ENCODE data around the gene POLR3K.

- no peak for TF ChIP-seq FOXP2 (optimal IDR thresholded peaks at IDR 0.05; ENCODE audit: borderline replicate concordance, extremely low read depth, extremely low read length, insufficient read depth)
- no peak for TF ChIP-seq POLR2AphosphoS5 (IDR thresholded peaks at IDR 0.05; ENCODE audit: low read depth, low read length)
- TF ChIP-seq REST (IDR thresholded peaks at IDR 0.05; ENCODE audit: insufficient read depth in 1 of 2, low read depth in 2 of 2, low read length in 2 of 2) = no peak
These were observed 10.8 kb upstream of the POLR3K start for GRCh38 chr16:63998-64913.

Measured in PFSK-1 (cell line).